Transverse colon (tissue), 4 donors: ENCODE results near the gene FHAD1. TPM values are rescaled to one million over a fixed set of nuclear protein-coding genes. Genes with fewer than 3 reads are reported as not detected.

ENCODE experiments used
- DNase-seq: peaks from one replicate; pipeline ENCODE4 v3.0.0-alpha.2; 2019
- H3K27ac ChIP-seq, 4 donors: fragments of 200-600 bp; sonication (generic); 2 replicates each; pipeline ENCODE4 v1.5.1; 2016 to 2018; ENCODE audit warnings: inconsistent platforms in 4 of 4
- H3K27me3 ChIP-seq: fragments of 200-600 bp; sonication (generic); 2 replicates; pipeline ENCODE4 v1.5.1; 2017; ENCODE audit warnings: inconsistent platforms
- H3K36me3 ChIP-seq, 4 donors: fragments of 200-600 bp; sonication (generic); 2 replicates each; pipeline ENCODE4 v1.5.1; 2017 to 2019; ENCODE audit warnings: inconsistent platforms in 4 of 4
- H3K4me1 ChIP-seq, 4 donors: fragments of 200-600 bp; sonication (generic); 2 replicates each; pipeline ENCODE4 v1.5.1; 2017 to 2020; ENCODE audit warnings: inconsistent platforms in 4 of 4
- H3K4me3 ChIP-seq, 4 donors: fragments of 200-600 bp; sonication (generic); 1 replicate in 1 of 4; 2 replicates in 3 of 4; pipeline versions ENCODE4 v1.5.1 to v1.6.1; 2017 to 2019; ENCODE audit warnings: inconsistent platforms in 4 of 4
- H3K9me3 ChIP-seq, 2 donors: fragments of 200-600 bp; sonication (generic); 2 replicates each; pipeline ENCODE4 v1.5.1; 2017 to 2019; ENCODE audit warnings: inconsistent platforms in 2 of 2
- CTCF ChIP-seq, 5 experiments: fragments of 200-600 bp in 3 of 5; fragments of 450-650 bp in 2 of 5; sonication (generic) in 3 of 5; IDR thresholded peaks; 1 replicate in 2 of 5; 2 replicates in 3 of 5; pipeline ENCODE4 v1.5.1; 2016 to 2017; ENCODE audit warnings: antibody characterized with exemption in 5 of 5, inconsistent platforms in 3 of 5, mild to moderate bottlenecking in 2 of 5, moderate library complexity in 1 of 5
- EP300 ChIP-seq: sonication (generic); formaldehyde crosslinking; IDR thresholded peaks from one replicate; pipeline ENCODE4 v1.6.1; 2017; ENCODE audit warnings: antibody characterized with exemption, low read depth
- POLR2A ChIP-seq: fragments of 450-650 bp; IDR thresholded peaks from one replicate; pipeline ENCODE4 v1.6.1; 2016; ENCODE audit warnings: antibody characterized with exemption, mild to moderate bottlenecking, moderate library complexity
- POLR2AphosphoS5 ChIP-seq, 3 donors: sonication (generic); formaldehyde crosslinking; IDR thresholded peaks; one replicate each; pipeline ENCODE4 v1.6.1; 2016; ENCODE audit warnings: antibody characterized with exemption in 3 of 3
- WGBS, 2 donors: methylation state at CpG; one replicate each; pipeline ENCODE4 v1.1.5; 2018; ENCODE audit warnings: low coverage in 1 of 2; 5-methylcytosine and 5-hydroxymethylcytosine counted together
- in situ Hi-C, 4 donors: fragments of 200-750 bp; cut with MboI; loops; one replicate each; pipeline versions ENCODE4 v1.15.0 to v1.15.1; 2017; ENCODE audit warnings: low sequenced_read_pairs in 3 of 4, low pct_ligation_motif_present in 1 of 4, low pct_unique_long_range_greater_than_20kb in 1 of 4
- intact Hi-C: fragments of 100-400 bp; cut with DNase I; formaldehyde crosslinking; loops from one replicate; pipeline ENCODE4 v1.15.1; 2023; ENCODE audit warnings: low total_unique reads
- total RNA-seq, 4 donors: library from RNA; depleted of rRNA; stranded (reverse); fragments of >200 nt; gene quantifications; one replicate each; pipeline ENCODE4 v1.1.0, GENCODE V29; 2016

FHAD1 gene
- total RNA-seq, 4 donors from 2014 or later: 0.75 to 0.82 TPM; not detected in 2

GRCh38 chr1:15308135-15308534 lies 61.1 kb downstream of the FHAD1 start:
- H3K4me3 ChIP-seq: no peak overlapping the region
- DNase-seq: peak; percentile 67
- peaks cover 0 to 22% (median 13%) of the 10 kb centered on the region in 4 donors for H3K4me1 ChIP-seq
- no peaks in the 10 kb centered on the region for H3K27me3 ChIP-seq
- intact Hi-C loops (no loop called here), in situ Hi-C loops (loop anchor here in 2 of 4 donors (10.0 kb wide), 1 partner anchor 183 kb away; no protein-coding TSS in a partner anchor)
- no peak for TF ChIP-seq EP300
- TF ChIP-seq POLR2AphosphoS5 (IDR thresholded peaks at IDR 0.05): peak in 2 of 3 donors; percentile 14 to 57
- WGBS, 2 donors: 20 to 38% methylated on average over 1 of the region's 1 CpG
- peak overlapping the region; percentile 72 to 81 (median 76) for H3K27ac ChIP-seq
- H3K36me3 ChIP-seq: no peaks in the 10 kb centered on the region
- H3K9me3 ChIP-seq: no peaks in the 10 kb centered on the region

GRCh38 chr1:15308621-15309027 lies 61.6 kb downstream of the FHAD1 start:
- Histone ChIP-seq H3K27ac (peak overlapping the region; percentile 72 to 81 (median 76)), H3K4me3 (no peak overlapping the region), H3K4me1 (peaks cover 0 to 22% (median 13%) of the 10 kb centered on the region in 4 donors), H3K36me3 (no peaks in the 10 kb centered on the region), H3K9me3 (no peaks in the 10 kb centered on the region), H3K27me3 (no peaks in the 10 kb centered on the region)
- peak; percentile 36 for DNase-seq
- TF ChIP-seq EP300: no peak
- no peak for TF ChIP-seq POLR2AphosphoS5 (IDR thresholded peaks at IDR 0.05)
- no peak for TF ChIP-seq POLR2A
- TF ChIP-seq CTCF (IDR thresholded peaks at IDR 0.05): no peak
- intact Hi-C loops: no loop called here
- in situ Hi-C loops: loop anchor here in 2 of 4 donors (10.0 kb wide), 1 partner anchor 184 kb away; no protein-coding TSS in a partner anchor
- 72% methylated on average over 6 of the region's 6 CpGs; no CpG with 5 or more reads in 1 of the 2 donors for WGBS, 2 donors

GRCh38 chr1:15309687-15310086 lies 62.7 kb downstream of the FHAD1 start:
- H3K36me3 ChIP-seq: no peaks in the 10 kb centered on the region
- no peak for DNase-seq
- TF ChIP-seq POLR2AphosphoS5 (IDR thresholded peaks at IDR 0.05): no peak
- no peak for TF ChIP-seq POLR2A
- TF ChIP-seq EP300: no peak
- TF ChIP-seq CTCF (IDR thresholded peaks at IDR 0.05): no peak
- H3K27ac ChIP-seq: no peak overlapping the region
- peaks cover 0 to 18% (median 13%) of the 10 kb centered on the region in 4 donors for H3K4me1 ChIP-seq
- no peak overlapping the region for H3K4me3 ChIP-seq
- H3K9me3 ChIP-seq: no peaks in the 10 kb centered on the region
- in situ Hi-C loops: loop anchor here in 2 of 4 donors (10.0 kb wide), 1 partner anchor 185 kb away; no protein-coding TSS in a partner anchor
- WGBS, 2 donors: 79 to 94% methylated on average over 3 to 10 of the region's 10 CpGs
- intact Hi-C loops: no loop called here
- H3K27me3 ChIP-seq: no peaks in the 10 kb centered on the region

GRCh38 chr1:15310544-15310943 lies 63.5 kb downstream of the FHAD1 start:
- intact Hi-C loops (no loop called here), in situ Hi-C loops (no loop called here)
- Histone ChIP-seq H3K27me3 (no peaks in the 10 kb centered on the region), H3K36me3 (no peaks in the 10 kb centered on the region), H3K9me3 (no peaks in the 10 kb centered on the region), H3K4me1 (peaks cover 0 to 18% (median 13%) of the 10 kb centered on the region in 4 donors), H3K27ac (no peak overlapping the region), H3K4me3 (no peak overlapping the region)
- WGBS, 2 donors: 80 to 97% methylated on average over 1 to 7 of the region's 7 CpGs
- TF ChIP-seq CTCF (IDR thresholded peaks at IDR 0.05) (no peak), POLR2A (no peak), POLR2AphosphoS5 (IDR thresholded peaks at IDR 0.05) (no peak), EP300 (no peak)
- no peak for DNase-seq
